Erythroblast (primary cell): ENCODE results near the gene BEND6.

ENCODE experiments used
- GATA1 ChIP-seq: IDR thresholded peaks from 2 replicates; pipeline ENCODE4 v1.6.1; 2011; ENCODE audit warnings: low read depth, mild to moderate bottlenecking, control low read depth, low read length, moderate library complexity
- POLR2A ChIP-seq: IDR thresholded peaks from 2 replicates; pipeline ENCODE4 v1.6.1; 2011; ENCODE audit warnings: mild to moderate bottlenecking, low read length

- TF ChIP-seq POLR2A (no peak), GATA1 (no peak)
These were observed 37.8 kb downstream of the BEND6 start for GRCh38 chr6:56992703-56993102.
